Breast epithelium (tissue), 3 donors: Measurements from ENCODE around the gene ZNF512B.

Source experiments
- POLR2AphosphoS5 ChIP-seq, 3 donors: sonication (generic); formaldehyde crosslinking; IDR thresholded peaks; one replicate each; pipeline ENCODE4 v1.6.1; 2017; ENCODE audit warnings: antibody characterized with exemption in 3 of 3
- TF ChIP-seq, protein P1 (sequence below), 3 donors: fragments of 450-650 bp; IDR thresholded peaks; one replicate each; pipeline ENCODE4 v1.5.1; 2016 to 2017; ENCODE audit warnings: antibody characterized with exemption in 3 of 3, mild to moderate bottlenecking in 3 of 3, moderate library complexity in 3 of 3

DNA sequence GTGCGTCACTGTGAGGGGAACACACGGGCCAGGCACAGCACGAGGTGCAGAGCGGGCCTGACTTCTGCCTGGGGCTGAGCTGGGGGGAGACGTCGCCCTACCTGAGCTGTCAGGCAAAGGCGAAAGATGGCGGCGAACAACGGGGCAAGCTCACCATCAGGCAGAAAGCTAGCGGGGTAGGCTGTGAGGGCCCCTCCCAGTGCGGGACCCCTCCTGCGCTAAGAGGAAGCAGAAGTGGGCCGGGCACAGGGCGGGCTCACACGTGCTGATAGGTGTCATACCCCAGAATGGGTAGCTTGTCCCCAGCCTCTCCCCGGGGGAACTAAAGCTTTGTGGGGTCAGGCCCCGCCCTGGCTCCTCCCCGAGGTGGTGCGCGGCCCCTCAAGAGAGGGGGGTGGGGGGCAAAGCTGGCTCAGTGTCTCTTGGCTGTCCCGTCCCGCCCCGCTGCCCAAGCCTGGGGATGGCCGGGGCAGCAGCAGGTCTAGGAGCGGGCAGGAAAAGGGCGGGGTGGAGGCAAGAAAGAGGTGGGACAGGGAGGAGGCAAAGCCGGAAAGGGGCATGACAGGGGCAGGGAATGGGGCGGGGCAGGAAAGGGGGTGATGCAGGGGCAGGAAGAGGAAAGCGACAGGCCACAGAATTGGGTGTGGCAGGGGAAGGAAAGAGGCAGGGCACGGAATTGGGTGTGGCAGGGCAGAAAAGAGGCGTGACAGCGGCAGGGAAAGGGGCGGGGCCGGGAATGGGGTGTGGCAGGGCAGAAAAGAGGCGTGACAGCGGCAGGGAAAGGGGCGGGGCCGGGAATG is 28.2 kb downstream of the ZNF512B start:
- TF ChIP-seq, protein P1, sequence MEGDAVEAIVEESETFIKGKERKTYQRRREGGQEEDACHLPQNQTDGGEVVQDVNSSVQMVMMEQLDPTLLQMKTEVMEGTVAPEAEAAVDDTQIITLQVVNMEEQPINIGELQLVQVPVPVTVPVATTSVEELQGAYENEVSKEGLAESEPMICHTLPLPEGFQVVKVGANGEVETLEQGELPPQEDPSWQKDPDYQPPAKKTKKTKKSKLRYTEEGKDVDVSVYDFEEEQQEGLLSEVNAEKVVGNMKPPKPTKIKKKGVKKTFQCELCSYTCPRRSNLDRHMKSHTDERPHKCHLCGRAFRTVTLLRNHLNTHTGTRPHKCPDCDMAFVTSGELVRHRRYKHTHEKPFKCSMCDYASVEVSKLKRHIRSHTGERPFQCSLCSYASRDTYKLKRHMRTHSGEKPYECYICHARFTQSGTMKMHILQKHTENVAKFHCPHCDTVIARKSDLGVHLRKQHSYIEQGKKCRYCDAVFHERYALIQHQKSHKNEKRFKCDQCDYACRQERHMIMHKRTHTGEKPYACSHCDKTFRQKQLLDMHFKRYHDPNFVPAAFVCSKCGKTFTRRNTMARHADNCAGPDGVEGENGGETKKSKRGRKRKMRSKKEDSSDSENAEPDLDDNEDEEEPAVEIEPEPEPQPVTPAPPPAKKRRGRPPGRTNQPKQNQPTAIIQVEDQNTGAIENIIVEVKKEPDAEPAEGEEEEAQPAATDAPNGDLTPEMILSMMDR (IDR thresholded peaks at IDR 0.05): no peak
- TF ChIP-seq POLR2AphosphoS5 (IDR thresholded peaks at IDR 0.05): no peak
